Coronary artery (tissue), 2 donors: ENCODE results near the gene RIBC2.
A peak's percentile ranks its signal among the peaks of the same experiment; 100 is the strongest.
"Not testable (repeated sequence)": the region's sequence is repeated elsewhere in the genome, so short reads cannot be mapped to it uniquely, and the experiment has no call there.

Source experiments
- DNase-seq: peaks from one replicate; pipeline ENCODE4 v3.0.0-alpha.2; 2017; ENCODE audit warnings: low spot score
- H3K27ac ChIP-seq, 2 donors: fragments of 200-600 bp; sonication (generic); one replicate each; pipeline ENCODE4 v1.5.1; 2016 to 2019
- H3K4me3 ChIP-seq: fragments of 200-600 bp; sonication (generic); 2 replicates; pipeline ENCODE4 v1.5.1; 2016; ENCODE audit warnings: mild to moderate bottlenecking, moderate library complexity
- CTCF ChIP-seq: fragments of 200-600 bp; sonication (generic); IDR thresholded peaks from one replicate; pipeline ENCODE4 v1.5.1; 2019; ENCODE audit warnings: antibody characterized with exemption

RIBC2 gene

DNA sequence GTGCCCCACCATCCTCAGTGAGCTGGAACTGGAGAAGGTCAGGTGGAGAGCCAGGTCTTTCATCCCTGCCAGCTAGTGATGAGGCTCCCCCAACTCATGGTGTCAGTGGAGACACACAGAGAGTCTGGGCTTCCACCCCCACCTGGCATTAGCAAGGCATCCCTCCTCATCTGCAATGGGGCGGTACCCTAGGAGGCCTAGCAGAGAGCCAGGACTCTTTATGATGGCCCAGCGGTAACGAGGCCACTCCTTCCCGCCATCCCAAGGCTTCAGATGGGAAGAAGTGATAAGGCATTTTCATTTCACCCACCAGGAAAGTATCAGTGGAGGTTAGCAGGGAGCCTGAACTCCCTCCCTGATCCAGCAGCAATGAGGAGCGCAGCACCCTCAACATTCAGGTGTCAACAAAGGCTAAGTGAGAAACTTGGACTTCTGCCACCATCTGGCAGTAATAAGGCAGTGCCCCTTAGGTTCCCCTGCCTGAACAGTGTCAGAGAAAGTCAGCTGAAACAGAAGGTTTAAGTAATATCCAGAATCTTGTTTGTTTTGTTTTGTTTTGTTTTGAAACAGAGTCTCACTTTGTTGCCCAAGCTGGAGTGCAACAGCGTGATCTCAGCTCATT, 48.7 kb downstream of the RIBC2 start:
- H3K27ac ChIP-seq: no peak overlapping the region
- TF ChIP-seq CTCF: no peak
- DNase-seq: no peak
- H3K4me3 ChIP-seq: no peak overlapping the region

DNA sequence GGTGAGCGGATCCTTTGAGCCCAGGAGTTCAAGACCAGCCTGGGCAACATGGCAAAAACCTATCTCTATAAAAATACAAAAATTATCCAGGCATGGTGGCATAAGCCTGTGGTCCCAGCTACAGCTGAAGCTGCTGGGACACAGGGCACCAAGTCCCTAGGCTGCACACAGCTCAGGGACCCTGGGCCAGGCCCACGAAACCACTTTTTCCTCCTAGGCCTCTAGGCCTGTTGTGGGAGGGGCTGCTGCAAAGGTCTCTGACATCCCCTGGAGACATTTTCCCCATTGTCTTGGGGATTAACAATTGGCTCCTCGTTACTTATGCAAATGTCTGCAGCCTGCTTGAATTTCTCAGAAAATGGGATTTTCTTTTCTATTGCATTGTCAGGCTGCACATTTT, 50.2 kb downstream of the RIBC2 start:
- not testable (repeated sequence) for H3K4me3 ChIP-seq, H3K27ac ChIP-seq, DNase-seq

DNA sequence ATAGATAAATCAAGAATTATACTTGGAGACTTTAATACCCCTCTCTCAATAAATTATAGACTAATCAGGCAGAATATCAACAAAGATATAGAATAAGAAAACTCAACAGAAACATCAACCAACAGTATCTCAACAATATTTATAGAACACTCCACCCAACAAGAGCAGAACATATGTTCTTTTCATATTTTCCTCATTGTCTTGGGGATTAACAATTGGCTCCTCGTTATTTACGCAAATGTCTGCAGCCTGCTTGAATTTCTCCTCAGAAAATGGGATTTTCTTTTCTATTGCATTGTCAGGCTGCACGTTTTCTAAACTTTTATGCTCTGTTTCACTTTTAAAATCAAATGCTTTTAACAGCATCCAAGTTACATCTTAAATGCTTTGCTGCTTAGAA, 52.1 kb downstream of the RIBC2 start:
- Histone ChIP-seq H3K4me3 (no peak overlapping the region), H3K27ac (no peak overlapping the region)
- no peak for TF ChIP-seq CTCF
- no peak for DNase-seq

GRCh38 chr22:45468872-45469271, 55.4 kb downstream of the RIBC2 start:
- peak overlapping the region in 1 of 2 donors; percentile 75 for H3K27ac ChIP-seq
- no peak for DNase-seq
- no peak for TF ChIP-seq CTCF
- no peak overlapping the region for H3K4me3 ChIP-seq

DNA sequence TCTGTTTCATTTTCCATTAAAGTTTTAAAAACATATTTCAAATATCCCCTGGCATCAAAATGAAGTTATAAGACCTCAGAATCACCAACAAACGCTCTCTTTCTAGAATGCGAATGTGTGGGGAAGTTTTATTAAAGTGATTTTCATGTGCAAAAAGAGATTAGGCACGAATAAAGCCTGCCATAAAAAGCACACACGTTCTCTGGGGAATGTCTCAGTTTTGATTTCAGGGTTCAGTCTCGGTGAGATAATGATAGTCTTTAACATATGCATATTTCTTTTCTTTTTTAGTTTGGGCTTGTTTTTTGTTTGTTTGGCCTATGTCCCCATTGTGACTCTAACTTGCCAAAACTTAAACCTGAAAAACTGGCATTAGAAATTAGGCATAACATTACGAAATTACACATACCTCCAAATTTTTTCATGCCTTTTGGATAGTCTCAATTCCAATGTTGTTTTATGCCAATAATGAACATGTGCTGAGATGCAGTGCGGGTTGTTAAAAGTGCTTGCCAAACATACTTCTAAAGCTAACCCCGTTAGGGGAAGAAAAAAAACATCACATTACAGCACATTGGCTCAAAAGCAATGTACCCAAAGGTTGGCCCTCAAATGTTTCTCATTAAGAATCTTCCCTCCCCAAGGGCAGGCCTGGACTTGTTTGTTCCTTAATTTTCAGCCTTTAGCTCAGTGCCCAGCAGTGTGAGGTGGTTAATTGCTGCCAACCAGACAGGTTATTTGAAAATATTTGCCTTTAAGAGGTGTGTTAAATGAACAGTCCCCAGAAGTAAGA, 56.0 kb downstream of the RIBC2 start:
- TF ChIP-seq CTCF: no peak
- peak overlapping the region in 1 of 2 donors; percentile 75 for H3K27ac ChIP-seq
- no peak for DNase-seq
- no peak overlapping the region for H3K4me3 ChIP-seq

GRCh38 chr22:45470871-45471270, 57.4 kb downstream of the RIBC2 start:
- no peak overlapping the region for H3K4me3 ChIP-seq
- peak overlapping the region in 1 of 2 donors; percentile 43 for H3K27ac ChIP-seq
- TF ChIP-seq CTCF: no peak
- DNase-seq: no peak

- Histone ChIP-seq H3K4me3 (no peak overlapping the region), H3K27ac (no peak overlapping the region)
- no peak for DNase-seq
- no peak for TF ChIP-seq CTCF
Observed at GRCh38 chr22:45472426-45472825, 58.9 kb downstream of the RIBC2 start.
